ENCODE data around the gene E2F2.

Gene E2F2

DNA sequence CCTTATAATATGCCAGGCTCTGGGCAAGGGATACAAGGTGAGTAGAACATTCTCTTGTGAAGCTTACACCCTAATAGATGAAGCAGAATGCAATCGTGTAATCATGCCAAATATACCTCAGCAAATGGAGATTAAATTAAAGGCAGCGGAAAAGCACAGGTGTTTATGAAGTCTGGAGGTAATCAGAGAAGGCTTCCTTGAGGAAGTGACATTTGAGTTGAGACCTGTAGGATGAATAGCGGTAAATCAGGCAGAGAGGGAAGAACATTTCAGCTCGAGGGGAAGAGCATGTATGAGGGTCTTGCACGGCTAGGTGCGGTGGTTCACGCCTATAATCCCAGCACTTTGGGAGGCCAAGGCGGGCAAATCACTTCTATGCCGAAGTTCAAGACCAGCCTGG, 13.5 kb downstream of the E2F2 start:
- H3K4me1 ChIP-seq (ENCODE audit: control insufficient read depth, insufficient read depth, low read length): no peaks in the 10 kb centered on the region
- CTCF ChIA-PET: interaction anchor here (3.7 kb wide), 1 partner anchor 21 kb away, joined by 15 read pairs; no protein-coding TSS in a partner anchor
- TF ChIP-seq ZNF473 (tag by site-specific recombination; IDR thresholded peaks at IDR 0.05): no peak
- TF ChIP-seq ZNF549 (tag by site-specific recombination; IDR thresholded peaks at IDR 0.05): no peak
- no peak for TF ChIP-seq ZNF670 (tag by site-specific recombination; IDR thresholded peaks at IDR 0.05; ENCODE audit: low read depth)
- POLR2A ChIA-PET: no interaction called here
- no peak overlapping the region for H3K27ac ChIP-seq (ENCODE audit: extremely low read depth, low read depth, low read length)
- no peaks in the 10 kb centered on the region for H3K9me3 ChIP-seq (ENCODE audit: control insufficient read depth, insufficient read depth, low read depth, low read length)
- no peak overlapping the region for H3K4me3 ChIP-seq (ENCODE audit: low read depth, low read length)
- peaks cover 38 to 92% of the 10 kb centered on the region in 2 experiments for H3K36me3 ChIP-seq (ENCODE audit: control insufficient read depth in 2 of 2, insufficient read depth in 1 of 2, low read length in 2 of 2)

DNA sequence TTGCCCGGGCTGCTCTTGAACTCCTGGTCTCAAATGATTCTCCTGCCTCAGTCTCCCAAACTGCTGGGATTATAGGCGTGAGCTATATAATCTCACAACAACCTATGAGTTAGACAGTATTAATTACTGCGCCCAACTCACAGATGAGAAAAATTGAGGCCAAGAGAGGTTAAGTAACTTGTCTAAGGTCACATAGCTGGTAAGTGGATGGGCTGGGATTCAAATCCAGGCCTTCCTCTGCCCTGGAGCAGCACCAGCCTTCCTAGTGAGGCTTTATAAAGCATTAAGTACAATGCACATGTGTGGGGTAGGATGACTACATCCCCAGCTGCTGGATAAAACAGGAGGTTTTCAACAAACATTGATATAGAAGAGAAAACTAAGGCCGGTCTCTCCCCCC, 15.1 kb downstream of the E2F2 start:
- CTCF ChIA-PET: interaction anchor here (0.7 to 3.2 kb wide), 5 partner anchors 9 to 295 kb away, joined by 3 to 12 read pairs (median 3); no protein-coding TSS in a partner anchor
- H3K9me3 ChIP-seq (ENCODE audit: control insufficient read depth, insufficient read depth, low read depth, low read length): no peaks in the 10 kb centered on the region
- peaks cover 51 to 92% of the 10 kb centered on the region in 2 experiments for H3K36me3 ChIP-seq (ENCODE audit: control insufficient read depth in 2 of 2, insufficient read depth in 1 of 2, low read length in 2 of 2)
- H3K27ac ChIP-seq (ENCODE audit: extremely low read depth, low read depth, low read length): no peak overlapping the region
- H3K4me3 ChIP-seq (ENCODE audit: low read depth, low read length): no peak overlapping the region
- no peaks in the 10 kb centered on the region for H3K4me1 ChIP-seq (ENCODE audit: control insufficient read depth, insufficient read depth, low read length)
- TF ChIP-seq GLIS2 (tag by site-specific recombination; IDR thresholded peaks at IDR 0.05): no peak
- peak; percentile 91; the same call in 1 of the 2 replicates for TF ChIP-seq MZF1 (tag by site-specific recombination; IDR thresholded peaks at IDR 0.05; ENCODE audit: borderline replicate concordance)
- TF ChIP-seq ZNF747 (tag by site-specific recombination; IDR thresholded peaks at IDR 0.05): no peak
- POLR2A ChIA-PET: interaction anchor here (1.2 to 1.6 kb wide), 2 partner anchors 10 to 12 kb away, joined by 3 read pairs; no protein-coding TSS in a partner anchor

DNA sequence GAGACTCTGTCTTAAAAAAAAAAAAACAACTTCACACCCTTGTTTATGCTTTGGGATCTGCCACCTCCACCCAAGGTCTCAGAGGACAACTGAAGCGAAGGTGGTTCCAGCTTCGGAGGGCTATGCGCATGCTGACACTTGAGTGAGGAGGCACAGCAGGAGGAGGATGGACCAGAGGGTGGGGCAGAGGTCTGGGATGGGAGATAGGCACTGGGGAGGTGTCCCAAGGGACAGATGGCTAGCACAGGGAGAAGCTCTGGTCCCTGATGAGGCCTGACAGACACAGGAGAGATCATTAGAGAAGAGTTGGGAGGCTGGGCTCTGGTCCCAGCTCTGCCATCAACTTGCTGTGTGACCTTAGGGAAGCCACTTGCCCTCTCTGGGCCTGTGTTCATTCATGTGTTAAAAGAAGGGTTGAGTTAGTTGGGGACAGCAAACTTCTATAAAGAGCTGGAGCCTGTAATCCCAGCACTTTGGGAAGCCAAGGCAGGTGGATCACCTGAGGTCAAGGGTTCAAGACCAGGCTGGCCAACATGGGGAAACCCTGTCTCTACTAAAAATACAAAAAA, 16.8 kb downstream of the E2F2 start:
- Histone ChIP-seq H3K9me3 (ENCODE audit: control insufficient read depth, insufficient read depth, low read depth, low read length) (no peaks in the 10 kb centered on the region), H3K4me3 (ENCODE audit: low read depth, low read length) (no peak overlapping the region), H3K4me1 (ENCODE audit: control insufficient read depth, insufficient read depth, low read length) (no peaks in the 10 kb centered on the region), H3K36me3 (ENCODE audit: control insufficient read depth in 2 of 2, insufficient read depth in 1 of 2, low read length in 2 of 2) (peaks cover 50 to 95% of the 10 kb centered on the region in 2 experiments), H3K27ac (ENCODE audit: extremely low read depth, low read depth, low read length) (no peak overlapping the region)
- CTCF ChIA-PET: interaction anchor here (0.6 to 3.2 kb wide), 4 partner anchors 11 to 341 kb away, joined by 3 to 12 read pairs (median 4); no protein-coding TSS in a partner anchor
- TF ChIP-seq ZNF768 (tag by site-specific recombination; IDR thresholded peaks at IDR 0.05): peak; percentile 97
- no peak for TF ChIP-seq MEIS1 (CRISPR knock-in tag; IDR thresholded peaks at IDR 0.05; ENCODE audit: borderline replicate concordance)
- no peak for TF ChIP-seq MZF1 (tag by site-specific recombination; IDR thresholded peaks at IDR 0.05; ENCODE audit: borderline replicate concordance)
- POLR2A ChIA-PET: interaction anchor here (0.6 to 1.6 kb wide), 4 partner anchors 9 to 1015 kb away, joined by 3 to 4 read pairs (median 3); no protein-coding TSS in a partner anchor

DNA sequence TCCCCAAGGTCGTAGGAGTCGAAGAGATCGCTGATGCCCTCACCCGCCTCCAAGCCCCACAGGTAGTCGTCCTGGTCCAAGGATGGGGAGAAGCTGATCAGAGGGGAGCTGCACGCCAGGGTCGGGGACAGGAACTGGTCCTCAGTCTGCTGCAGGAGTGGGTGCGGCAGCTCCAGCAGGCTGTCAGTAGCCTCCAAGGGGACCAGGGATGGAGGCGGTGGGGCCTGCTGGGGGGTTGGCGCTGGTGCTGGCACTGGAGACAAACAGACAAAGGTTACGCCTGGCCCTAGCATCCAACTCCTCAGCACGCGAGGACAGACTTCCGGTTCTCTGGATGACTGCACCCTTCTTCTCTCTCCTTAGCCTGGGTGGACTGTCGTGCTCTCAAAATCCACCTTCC, 21.1 kb downstream of the E2F2 start:
- POLR2A ChIA-PET: interaction anchor here (0.9 kb wide), 1 partner anchor 8 kb away, joined by 6 read pairs; no protein-coding TSS in a partner anchor
- Histone ChIP-seq H3K4me3 (ENCODE audit: low read depth, low read length) (no peak overlapping the region), H3K4me1 (ENCODE audit: control insufficient read depth, insufficient read depth, low read length) (no peaks in the 10 kb centered on the region), H3K36me3 (ENCODE audit: control insufficient read depth in 2 of 2, insufficient read depth in 1 of 2, low read length in 2 of 2) (peaks cover 44 to 84% of the 10 kb centered on the region in 2 experiments), H3K9me3 (ENCODE audit: control insufficient read depth, insufficient read depth, low read depth, low read length) (no peaks in the 10 kb centered on the region), H3K27ac (ENCODE audit: extremely low read depth, low read depth, low read length) (no peak overlapping the region)
- TF ChIP-seq GLIS1 (tag by site-specific recombination; IDR thresholded peaks at IDR 0.05): no peak
- no peak for TF ChIP-seq ZNF514 (tag by site-specific recombination; IDR thresholded peaks at IDR 0.05)
- TF ChIP-seq ZNF768 (tag by site-specific recombination; IDR thresholded peaks at IDR 0.05): no peak
- no peak for TF ChIP-seq ZSCAN30 (tag by site-specific recombination; IDR thresholded peaks at IDR 0.05)
- no peak for TF ChIP-seq ZNF274 (IDR thresholded peaks at IDR 0.05; ENCODE audit: low read length)
- TF ChIP-seq ZNF274 (tag by site-specific recombination; IDR thresholded peaks at IDR 0.05; ENCODE audit: borderline replicate concordance): no peak
- no peak for TF ChIP-seq ZNF654 (tag by site-specific recombination; IDR thresholded peaks at IDR 0.05; ENCODE audit: low read depth)
- TF ChIP-seq ZNF426 (tag by site-specific recombination; IDR thresholded peaks at IDR 0.05): no peak
- no peak for TF ChIP-seq IKZF3 (tag by site-specific recombination; IDR thresholded peaks at IDR 0.05)
- TF ChIP-seq ZNF202 (tag by site-specific recombination; IDR thresholded peaks at IDR 0.05; ENCODE audit: borderline replicate concordance): no peak
- TF ChIP-seq ZNF707 (tag by site-specific recombination; IDR thresholded peaks at IDR 0.05): no peak
- TF ChIP-seq, protein P1, sequence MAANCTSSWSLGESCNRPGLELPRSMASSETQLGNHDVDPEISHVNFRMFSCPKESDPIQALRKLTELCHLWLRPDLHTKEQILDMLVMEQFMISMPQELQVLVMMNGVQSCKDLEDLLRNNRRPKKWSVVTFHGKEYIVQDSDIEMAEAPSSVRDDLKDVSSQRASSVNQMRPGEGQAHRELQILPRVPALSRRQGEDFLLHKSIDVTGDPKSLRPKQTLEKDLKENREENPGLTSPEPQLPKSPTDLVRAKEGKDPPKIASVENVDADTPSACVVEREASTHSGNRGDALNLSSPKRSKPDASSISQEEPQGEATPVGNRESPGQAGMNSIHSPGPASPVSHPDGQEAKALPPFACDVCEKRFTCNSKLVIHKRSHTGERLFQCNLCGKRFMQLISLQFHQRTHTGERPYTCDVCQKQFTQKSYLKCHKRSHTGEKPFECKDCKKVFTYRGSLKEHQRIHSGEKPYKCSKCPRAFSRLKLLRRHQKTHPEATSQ (tag by site-specific recombination; IDR thresholded peaks at IDR 0.05): no peak
- TF ChIP-seq, protein P2, sequence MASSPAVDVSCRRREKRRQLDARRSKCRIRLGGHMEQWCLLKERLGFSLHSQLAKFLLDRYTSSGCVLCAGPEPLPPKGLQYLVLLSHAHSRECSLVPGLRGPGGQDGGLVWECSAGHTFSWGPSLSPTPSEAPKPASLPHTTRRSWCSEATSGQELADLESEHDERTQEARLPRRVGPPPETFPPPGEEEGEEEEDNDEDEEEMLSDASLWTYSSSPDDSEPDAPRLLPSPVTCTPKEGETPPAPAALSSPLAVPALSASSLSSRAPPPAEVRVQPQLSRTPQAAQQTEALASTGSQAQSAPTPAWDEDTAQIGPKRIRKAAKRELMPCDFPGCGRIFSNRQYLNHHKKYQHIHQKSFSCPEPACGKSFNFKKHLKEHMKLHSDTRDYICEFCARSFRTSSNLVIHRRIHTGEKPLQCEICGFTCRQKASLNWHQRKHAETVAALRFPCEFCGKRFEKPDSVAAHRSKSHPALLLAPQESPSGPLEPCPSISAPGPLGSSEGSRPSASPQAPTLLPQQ (tag by site-specific recombination; IDR thresholded peaks at IDR 0.05): no peak
- TF ChIP-seq ZNF747 (tag by site-specific recombination; IDR thresholded peaks at IDR 0.05): no peak
- TF ChIP-seq ZNF433 (tag by site-specific recombination; IDR thresholded peaks at IDR 0.05; ENCODE audit: low read depth): no peak
- CTCF ChIA-PET: interaction anchor here (5.9 kb wide), 1 partner anchor 13 kb away, joined by 61 read pairs; no protein-coding TSS in a partner anchor
